Activated T-cell treated with anti-CD3 and anti-CD28 coated beads, Interleukin-2, amount 50 U/mL, for 1 hour (primary cell): ENCODE data around the gene LDLRAD4.

ENCODE experiments used
- DNase-seq: peaks from one replicate; pipeline ENCODE4 v3.0.0-alpha.2; 2020

The LDLRAD4 gene

GRCh38 chr18:13376298-13376840 is 157.8 kb downstream of the LDLRAD4 start:
- DNase-seq, result peak; percentile 64

- peak; percentile 79 for DNase-seq
Measured at GRCh38 chr18:13376841-13377351, 158.3 kb downstream of the LDLRAD4 start.

GRCh38 chr18:13377496-13377895 is 158.9 kb downstream of the LDLRAD4 start:
- no peak for DNase-seq

- DNase-seq, result peak; percentile 45
Measured at GRCh38 chr18:13378150-13378549, 159.6 kb downstream of the LDLRAD4 start.

- no peak for DNase-seq
Measured at GRCh38 chr18:13379062-13379865, 160.7 kb downstream of the LDLRAD4 start.

GRCh38 chr18:13379930-13380690 is 161.6 kb downstream of the LDLRAD4 start:
- DNase-seq, result no peak

- DNase-seq, result no peak
Measured at GRCh38 chr18:13380691-13381070, 162.1 kb downstream of the LDLRAD4 start.

- no peak for DNase-seq
Measured at GRCh38 chr18:13381331-13381730, 162.8 kb downstream of the LDLRAD4 start.

GRCh38 chr18:13381944-13382365 is 163.4 kb downstream of the LDLRAD4 start:
- DNase-seq, result peak; percentile 58

- peak; percentile 62 for DNase-seq
Measured at GRCh38 chr18:13382366-13382953, 163.9 kb downstream of the LDLRAD4 start.

GRCh38 chr18:13382954-13383827 is 164.6 kb downstream of the LDLRAD4 start:
- peak; percentile 47 for DNase-seq

- DNase-seq, result no peak
Measured at GRCh38 chr18:13386891-13387801, 168.6 kb downstream of the LDLRAD4 start.

GRCh38 chr18:13387855-13388548 is 169.4 kb downstream of the LDLRAD4 start:
- no peak for DNase-seq

GRCh38 chr18:13388586-13389490 is 170.3 kb downstream of the LDLRAD4 start:
- DNase-seq, result no peak

GRCh38 chr18:13389491-13390131 is 171.1 kb downstream of the LDLRAD4 start:
- DNase-seq, result no peak

- no peak for DNase-seq
Measured at GRCh38 chr18:13390196-13390595, 171.6 kb downstream of the LDLRAD4 start.

- DNase-seq, result no peak
Measured at GRCh38 chr18:13390711-13391110, 172.2 kb downstream of the LDLRAD4 start.

- no peak for DNase-seq
Measured at GRCh38 chr18:13392029-13392750, 173.6 kb downstream of the LDLRAD4 start.
